ENCODE measurements around the gene S1PR4.
"Not testable (repeated sequence)": the region's sequence is repeated elsewhere in the genome, so short reads cannot be mapped to it uniquely, and the experiment has no call there.

The S1PR4 gene

GRCh38 chr19:3183721-3184641 is 5.4 kb downstream of the S1PR4 start:
- DNase-seq: no peak

- DNase-seq: no peak
Observed at GRCh38 chr19:3184847-3185460, 6.4 kb downstream of the S1PR4 start.

GRCh38 chr19:3185461-3186159 is 7.0 kb downstream of the S1PR4 start, which contains the start of gene NCLN:
NCLN (plus strand) TSS chr19:3185930; CDS start chr19:3186031, 101 bp downstream.
- DNase-seq: peak; percentile 99

GRCh38 chr19:3186160-3186688 is 7.7 kb downstream of the S1PR4 start:
- no peak for DNase-seq

GRCh38 chr19:3186891-3187661 is 8.5 kb downstream of the S1PR4 start:
- no peak for DNase-seq

- no peak for DNase-seq
Observed at GRCh38 chr19:3187662-3188511, 9.3 kb downstream of the S1PR4 start.

GRCh38 chr19:3188627-3189596 is 10.3 kb downstream of the S1PR4 start:
- no peak for DNase-seq

GRCh38 chr19:3189702-3190469 is 11.3 kb downstream of the S1PR4 start:
- DNase-seq: no peak

- DNase-seq: no peak
Observed at GRCh38 chr19:3190470-3190770, 11.9 kb downstream of the S1PR4 start.

GRCh38 chr19:3190921-3191805 is 12.6 kb downstream of the S1PR4 start:
- no peak for DNase-seq

- DNase-seq: not testable (repeated sequence)
Observed at GRCh38 chr19:3191806-3192104, 13.2 kb downstream of the S1PR4 start.

- no peak for DNase-seq
Observed at GRCh38 chr19:3192228-3192635, 13.7 kb downstream of the S1PR4 start.

- DNase-seq: no peak
Observed at GRCh38 chr19:3192684-3193083, 14.1 kb downstream of the S1PR4 start.

- DNase-seq: no peak
Observed at GRCh38 chr19:3193256-3194105, 14.9 kb downstream of the S1PR4 start.

- DNase-seq: no peak
Observed at GRCh38 chr19:3194106-3195087, 15.8 kb downstream of the S1PR4 start.

All from midbrain (tissue), 1 donor.